SJSA1 (cell line): Measurements from ENCODE around the gene SETD7. TPM values are rescaled to one million over a fixed set of nuclear protein-coding genes. Genes with fewer than 3 reads are reported as not detected.

ENCODE experiments used
- DNase-seq, 2 experiments: peaks; one replicate each; pipeline ENCODE4 v3.0.0-alpha.2; 2015 to 2020; ENCODE audit warnings: low spot score in 2 of 2, low read depth in 1 of 2
- H3K27ac ChIP-seq: fragments of 250-450 bp; sonication (Bioruptor Pico); 2 replicates; pipeline ENCODE4 v1.5.1; 2020; ENCODE audit warnings: mild to moderate bottlenecking, moderate library complexity
- H3K27me3 ChIP-seq: fragments of 250-450 bp; sonication (Bioruptor Pico); replicated peaks from 2 replicates; pipeline ENCODE4 v1.5.1; 2020; ENCODE audit warnings: mild to moderate bottlenecking, moderate library complexity
- H3K36me3 ChIP-seq: fragments of 250-450 bp; sonication (Bioruptor Pico); 2 replicates; pipeline ENCODE4 v1.5.1; 2020; ENCODE audit warnings: mild to moderate bottlenecking
- H3K4me1 ChIP-seq: fragments of 250-450 bp; sonication (Bioruptor Pico); replicated peaks from 2 replicates; pipeline ENCODE4 v1.6.1; 2021; ENCODE audit warnings: mild to moderate bottlenecking
- H3K4me3 ChIP-seq: fragments of 250-450 bp; sonication (Bioruptor Pico); 2 replicates; pipeline ENCODE4 v1.5.1; 2020; ENCODE audit warnings: mild to moderate bottlenecking
- H3K9me3 ChIP-seq: fragments of 250-450 bp; sonication (Bioruptor Pico); replicated peaks from 2 replicates; pipeline ENCODE4 v1.5.1; 2020; ENCODE audit warnings: mild to moderate bottlenecking
- total RNA-seq: library from RNA; depleted of rRNA; stranded (reverse); fragments of >200 nt; shearing (Covaris generic); gene quantifications from 2 replicates; pipeline ENCODE4 v1.2.3, GENCODE V29; 2014

The SETD7 gene
- total RNA-seq, 1 experiment from 2014 or later = 22.9 TPM

GRCh38 chr4:139589336-139590018 lies 33.5 kb upstream of the SETD7 start:
- H3K9me3 ChIP-seq = no peaks in the 10 kb centered on the region
- no peaks in the 10 kb centered on the region for H3K36me3 ChIP-seq
- H3K4me3 ChIP-seq = no peak overlapping the region
- H3K27ac ChIP-seq = no peak overlapping the region
- DNase-seq = no peak
- no peaks in the 10 kb centered on the region for H3K27me3 ChIP-seq
- H3K4me1 ChIP-seq = peaks cover 4% of the 10 kb centered on the region; the same call in 1 of the 2 replicates

- Histone ChIP-seq H3K36me3 (no peaks in the 10 kb centered on the region), H3K27me3 (no peaks in the 10 kb centered on the region), H3K27ac (no peak overlapping the region), H3K9me3 (no peaks in the 10 kb centered on the region), H3K4me1 (no peaks in the 10 kb centered on the region), H3K4me3 (no peak overlapping the region)
- DNase-seq = no peak
Measured at GRCh38 chr4:139587446-139587845, 31.4 kb upstream of the SETD7 start.

GRCh38 chr4:139585473-139585872 lies 29.5 kb upstream of the SETD7 start:
- no peak for DNase-seq
- no peak overlapping the region for H3K4me3 ChIP-seq

GRCh38 chr4:139584784-139585183 lies 28.8 kb upstream of the SETD7 start:
- no peak for DNase-seq
- Histone ChIP-seq H3K4me1 (no peaks in the 10 kb centered on the region), H3K27ac (no peak overlapping the region), H3K9me3 (no peaks in the 10 kb centered on the region), H3K36me3 (no peaks in the 10 kb centered on the region), H3K4me3 (no peak overlapping the region), H3K27me3 (no peaks in the 10 kb centered on the region)

More at GRCh38 chr4:139585473-139585872, 29.5 kb upstream of the SETD7 start:
- H3K36me3 ChIP-seq = no peaks in the 10 kb centered on the region
- no peaks in the 10 kb centered on the region for H3K9me3 ChIP-seq
- H3K27me3 ChIP-seq = no peaks in the 10 kb centered on the region
- no peaks in the 10 kb centered on the region for H3K4me1 ChIP-seq
- no peak overlapping the region for H3K27ac ChIP-seq

- H3K27ac ChIP-seq = no peak overlapping the region
- no peak for DNase-seq
- no peak overlapping the region for H3K4me3 ChIP-seq
- no peaks in the 10 kb centered on the region for H3K36me3 ChIP-seq
- H3K4me1 ChIP-seq = no peaks in the 10 kb centered on the region
- no peaks in the 10 kb centered on the region for H3K27me3 ChIP-seq
- H3K9me3 ChIP-seq = no peaks in the 10 kb centered on the region
Measured at GRCh38 chr4:139584013-139584412, 28.0 kb upstream of the SETD7 start.

GRCh38 chr4:139582044-139582443 lies 26.0 kb upstream of the SETD7 start:
- Histone ChIP-seq H3K27ac (no peak overlapping the region), H3K4me1 (no peaks in the 10 kb centered on the region), H3K4me3 (no peak overlapping the region), H3K27me3 (no peaks in the 10 kb centered on the region), H3K9me3 (no peaks in the 10 kb centered on the region), H3K36me3 (no peaks in the 10 kb centered on the region)
- no peak for DNase-seq

- Histone ChIP-seq H3K9me3 (no peaks in the 10 kb centered on the region), H3K27me3 (no peaks in the 10 kb centered on the region), H3K4me3 (no peak overlapping the region), H3K36me3 (no peaks in the 10 kb centered on the region), H3K27ac (no peak overlapping the region), H3K4me1 (no peaks in the 10 kb centered on the region)
- no peak for DNase-seq
Measured at GRCh38 chr4:139581096-139581495, 25.1 kb upstream of the SETD7 start.

- Histone ChIP-seq H3K36me3 (no peaks in the 10 kb centered on the region), H3K4me3 (no peak overlapping the region), H3K27ac (no peak overlapping the region), H3K4me1 (no peaks in the 10 kb centered on the region), H3K27me3 (no peaks in the 10 kb centered on the region), H3K9me3 (no peaks in the 10 kb centered on the region)
- DNase-seq = no peak
Measured at GRCh38 chr4:139576219-139576618, 20.2 kb upstream of the SETD7 start.

GRCh38 chr4:139575072-139575471 lies 19.1 kb upstream of the SETD7 start:
- no peaks in the 10 kb centered on the region for H3K4me1 ChIP-seq
- H3K36me3 ChIP-seq = no peaks in the 10 kb centered on the region
- no peak overlapping the region for H3K4me3 ChIP-seq
- H3K27ac ChIP-seq = no peak overlapping the region
- H3K9me3 ChIP-seq = no peaks in the 10 kb centered on the region
- H3K27me3 ChIP-seq = no peaks in the 10 kb centered on the region
- no peak for DNase-seq

- H3K9me3 ChIP-seq = no peaks in the 10 kb centered on the region
- H3K27me3 ChIP-seq = no peaks in the 10 kb centered on the region
- no peak overlapping the region for H3K27ac ChIP-seq
- no peaks in the 10 kb centered on the region for H3K36me3 ChIP-seq
- H3K4me3 ChIP-seq = no peak overlapping the region
- no peaks in the 10 kb centered on the region for H3K4me1 ChIP-seq
- DNase-seq = no peak
Measured at GRCh38 chr4:139574641-139575040, 18.6 kb upstream of the SETD7 start.

GRCh38 chr4:139568206-139568955 lies 12.4 kb upstream of the SETD7 start:
- no peaks in the 10 kb centered on the region for H3K27me3 ChIP-seq
- no peaks in the 10 kb centered on the region for H3K36me3 ChIP-seq
- H3K4me1 ChIP-seq = no peaks in the 10 kb centered on the region
- DNase-seq = no peak
- H3K4me3 ChIP-seq = no peak overlapping the region
- H3K27ac ChIP-seq = no peak overlapping the region
- H3K9me3 ChIP-seq = no peaks in the 10 kb centered on the region

- no peaks in the 10 kb centered on the region for H3K27me3 ChIP-seq
- H3K4me1 ChIP-seq = no peaks in the 10 kb centered on the region
- no peak for DNase-seq
- H3K36me3 ChIP-seq = no peaks in the 10 kb centered on the region
- H3K27ac ChIP-seq = no peak overlapping the region
- no peak overlapping the region for H3K4me3 ChIP-seq
- no peaks in the 10 kb centered on the region for H3K9me3 ChIP-seq
Measured at GRCh38 chr4:139567159-139567870, 11.3 kb upstream of the SETD7 start.

- Histone ChIP-seq H3K27me3 (peaks cover under 1% of the 10 kb centered on the region; the same call in 1 of the 2 replicates), H3K4me1 (no peaks in the 10 kb centered on the region), H3K9me3 (no peaks in the 10 kb centered on the region), H3K4me3 (no peak overlapping the region), H3K27ac (no peak overlapping the region), H3K36me3 (no peaks in the 10 kb centered on the region)
- no peak for DNase-seq
Measured at GRCh38 chr4:139564502-139564901, 8.5 kb upstream of the SETD7 start.

GRCh38 chr4:139563515-139563914 lies 7.5 kb upstream of the SETD7 start:
- Histone ChIP-seq H3K27ac (no peak overlapping the region), H3K36me3 (no peaks in the 10 kb centered on the region), H3K4me1 (no peaks in the 10 kb centered on the region), H3K27me3 (peaks cover 10% of the 10 kb centered on the region), H3K4me3 (no peak overlapping the region), H3K9me3 (no peaks in the 10 kb centered on the region)
- DNase-seq = no peak
